Upper lobe of left lung (tissue), 6 donors: ENCODE results near the gene IMMP2L. TPM values are rescaled to one million over a fixed set of nuclear protein-coding genes. Genes with fewer than 3 reads are reported as not detected.

Experiments
- ATAC-seq, 2 donors: fragments of 200-7000 bp; cut with Tn5 transposase; one replicate each; pipeline ENCODE4 v1.9.1; 2022; ENCODE audit warnings: mild to moderate bottlenecking in 2 of 2, moderate library complexity in 2 of 2; ENCODE audit not compliant: low FRiP score in 2 of 2
- DNase-seq, 2 donors: peaks; one replicate each; pipeline ENCODE4 v3.0.0-alpha.2; 2019 to 2020
- H3K27ac ChIP-seq, 4 donors: fragments of 200-600 bp; sonication (generic); one replicate each; pipeline ENCODE4 v1.5.1; 2016 to 2019
- H3K27me3 ChIP-seq, 4 donors: fragments of 200-600 bp; sonication (generic); one replicate each; pipeline ENCODE4 v1.5.1; 2017 to 2019
- H3K36me3 ChIP-seq, 4 donors: fragments of 200-600 bp; sonication (generic); one replicate each; pipeline ENCODE4 v1.5.1; 2016 to 2019
- H3K4me1 ChIP-seq, 4 donors: fragments of 200-600 bp; sonication (generic); one replicate each; pipeline ENCODE4 v1.5.1; 2018 to 2019
- H3K4me3 ChIP-seq, 4 donors: fragments of 200-600 bp; sonication (generic); one replicate each; pipeline ENCODE4 v1.5.1; 2017 to 2019; ENCODE audit warnings: mild to moderate bottlenecking in 2 of 4, moderate library complexity in 1 of 4
- H3K9me3 ChIP-seq, 4 donors: fragments of 200-600 bp; sonication (generic); one replicate each; pipeline ENCODE4 v1.5.1; 2018 to 2019
- CTCF ChIP-seq, 6 experiments: fragments of 450-650 bp in 4 of 6; fragments of 200-600 bp in 2 of 6; sonication (generic) in 2 of 6; IDR thresholded peaks; one replicate each; pipeline ENCODE4 v1.5.1; 2016 to 2019; ENCODE audit warnings: antibody characterized with exemption in 6 of 6
- EP300 ChIP-seq, 4 donors: sonication (generic); formaldehyde crosslinking; IDR thresholded peaks; one replicate each; pipeline ENCODE4 v1.5.1; 2017; ENCODE audit warnings: antibody characterized with exemption in 4 of 4, control low read depth in 2 of 4
- POLR2A ChIP-seq, 4 donors: fragments of 450-650 bp; IDR thresholded peaks; one replicate each; pipeline ENCODE4 v1.5.1; 2016 to 2017; ENCODE audit warnings: antibody characterized with exemption in 4 of 4, mild to moderate bottlenecking in 2 of 4
- POLR2AphosphoS5 ChIP-seq, 2 donors: sonication (generic); formaldehyde crosslinking; IDR thresholded peaks; one replicate each; pipeline ENCODE4 v1.5.1; 2017; ENCODE audit warnings: antibody characterized with exemption in 2 of 2
- WGBS, 2 donors: methylation state at CpG; one replicate each; pipeline ENCODE4 v1.1.5; 2017 to 2018; 5-methylcytosine and 5-hydroxymethylcytosine counted together
- total RNA-seq, 6 donors: library from RNA; depleted of rRNA in 4 of 6; stranded (reverse); fragments of >200 nt in 4 of 6; gene quantifications; one replicate each; pipeline versions ENCODE4 v1.1.0 to v1.2.1, GENCODE V29; 2016 to 2021
- donor health status: DM: no; HTN: no; CAD: no; lungs with moderate emphysema.
- donor health status: DM: no; HTN: yes; CAD: no; lungs with severe emphysema.

The IMMP2L gene
- total RNA-seq, 6 donors from 2014 or later, result 7.1 to 17.5 (median 11.3) TPM

GRCh38 chr7:110929480-110930249 is 632.6 kb downstream of the IMMP2L start:
- Histone ChIP-seq H3K4me3 (no peak overlapping the region), H3K27me3 (no peaks in the 10 kb centered on the region), H3K36me3 (no peaks in the 10 kb centered on the region), H3K9me3 (no peaks in the 10 kb centered on the region), H3K27ac (no peak overlapping the region), H3K4me1 (no peaks in the 10 kb centered on the region)
- ATAC-seq (no peak), DNase-seq (no peak)
- no peak for TF ChIP-seq POLR2A (IDR thresholded peaks at IDR 0.05)
- 72 to 78% methylated on average over 5 of the region's 5 CpGs for WGBS, 2 donors

- Histone ChIP-seq H3K36me3 (no peaks in the 10 kb centered on the region), H3K27ac (no peak overlapping the region), H3K27me3 (no peaks in the 10 kb centered on the region), H3K4me3 (no peak overlapping the region), H3K4me1 (no peaks in the 10 kb centered on the region), H3K9me3 (no peaks in the 10 kb centered on the region)
- DNase-seq (no peak), ATAC-seq (no peak)
- TF ChIP-seq POLR2A (IDR thresholded peaks at IDR 0.05), result no peak
- TF ChIP-seq EP300 (IDR thresholded peaks at IDR 0.05), result no peak
- no peak for TF ChIP-seq POLR2AphosphoS5 (IDR thresholded peaks at IDR 0.05)
- no peak for TF ChIP-seq CTCF (IDR thresholded peaks at IDR 0.05)
- WGBS, 2 donors, result 81 to 92% methylated on average over 3 of the region's 3 CpGs
These were observed 639.4 kb downstream of the IMMP2L start for GRCh38 chr7:110922906-110923305.

GRCh38 chr7:110921595-110922151 is 640.6 kb downstream of the IMMP2L start:
- ATAC-seq (no peak), DNase-seq (no peak)
- no peaks in the 10 kb centered on the region for H3K36me3 ChIP-seq
- no peak overlapping the region for H3K4me3 ChIP-seq
- H3K9me3 ChIP-seq, result no peaks in the 10 kb centered on the region
- no peak overlapping the region for H3K27ac ChIP-seq
- TF ChIP-seq POLR2A (IDR thresholded peaks at IDR 0.05) (no peak), POLR2AphosphoS5 (IDR thresholded peaks at IDR 0.05) (no peak), EP300 (IDR thresholded peaks at IDR 0.05) (no peak), CTCF (IDR thresholded peaks at IDR 0.05) (no peak)
- no peaks in the 10 kb centered on the region for H3K27me3 ChIP-seq
- H3K4me1 ChIP-seq, result no peaks in the 10 kb centered on the region

- ATAC-seq, result no peak
- H3K27ac ChIP-seq, result no peak overlapping the region
- H3K9me3 ChIP-seq, result no peaks in the 10 kb centered on the region
- no peak for DNase-seq
- H3K4me1 ChIP-seq, result no peaks in the 10 kb centered on the region
- 50 to 83% methylated on average over 2 of the region's 2 CpGs for WGBS, 2 donors
- no peak overlapping the region for H3K4me3 ChIP-seq
- TF ChIP-seq POLR2AphosphoS5 (IDR thresholded peaks at IDR 0.05) (no peak), EP300 (IDR thresholded peaks at IDR 0.05) (no peak), CTCF (IDR thresholded peaks at IDR 0.05) (no peak), POLR2A (IDR thresholded peaks at IDR 0.05) (no peak)
- H3K36me3 ChIP-seq, result no peaks in the 10 kb centered on the region
- no peaks in the 10 kb centered on the region for H3K27me3 ChIP-seq
These were observed 643.2 kb downstream of the IMMP2L start for GRCh38 chr7:110918949-110919548.

- H3K4me1 ChIP-seq, result no peaks in the 10 kb centered on the region
- TF ChIP-seq POLR2AphosphoS5 (IDR thresholded peaks at IDR 0.05) (no peak), EP300 (IDR thresholded peaks at IDR 0.05) (no peak), POLR2A (IDR thresholded peaks at IDR 0.05) (no peak), CTCF (IDR thresholded peaks at IDR 0.05) (no peak)
- H3K4me3 ChIP-seq, result no peak overlapping the region
- no peak for ATAC-seq
- DNase-seq, result no peak
- no peaks in the 10 kb centered on the region for H3K36me3 ChIP-seq
- 89 to 96% methylated on average over 2 of the region's 2 CpGs for WGBS, 2 donors
- H3K27me3 ChIP-seq, result no peaks in the 10 kb centered on the region
- H3K9me3 ChIP-seq, result no peaks in the 10 kb centered on the region
- no peak overlapping the region for H3K27ac ChIP-seq
These were observed 648.0 kb downstream of the IMMP2L start for GRCh38 chr7:110914263-110914662.
